ENCODE data around the gene STK17A. TPM values are rescaled to one million over a fixed set of nuclear protein-coding genes. Genes with fewer than 3 reads are reported as not detected.

STK17A gene
- total RNA-seq, 1 donor from 2014 or later, result 15.6 TPM

- Mint-ChIP-seq H3K4me3 (no peak overlapping the region), H3K36me3 (peaks cover 30% of the 10 kb centered on the region), H3K27me3 (ENCODE audit: insufficient read depth, low read depth) (peaks cover 5% of the 10 kb centered on the region), H3K9me3 (no peaks in the 10 kb centered on the region), H3K4me1 (peaks cover 7% of the 10 kb centered on the region), H3K27ac (no peak overlapping the region)
- no peaks in the 10 kb centered on the region for H3K27me3 ChIP-seq
- H3K79me2 ChIP-seq (ENCODE audit: low read depth), result no peaks in the 10 kb centered on the region
- H2AFZ ChIP-seq (replicated peaks), result no peak overlapping the region
- no peak for TF ChIP-seq CTCF (IDR thresholded peaks at IDR 0.05)
- TF ChIP-seq EZH2 (IDR thresholded peaks at IDR 0.05), result no peak
- no peak for TF ChIP-seq EZH2phosphoT487 (IDR thresholded peaks at IDR 0.05)
- H4K20me1 ChIP-seq (ENCODE audit: low read depth), result no peaks in the 10 kb centered on the region
- H3K27ac ChIP-seq, result no peak overlapping the region
- H3K36me3 ChIP-seq, result no peaks in the 10 kb centered on the region
- DNase-seq (ENCODE audit: low spot score), result no peak
- no peak overlapping the region for H3K4me3 ChIP-seq
- H3K4me2 ChIP-seq, result no peak overlapping the region
- H3K4me1 ChIP-seq, result peaks cover 19% of the 10 kb centered on the region
- peaks cover 3% of the 10 kb centered on the region for H3F3A ChIP-seq (ENCODE audit: low read depth)
- H3K9me3 ChIP-seq (ENCODE audit: low read depth), result no peaks in the 10 kb centered on the region
- H3K9ac ChIP-seq, result no peak overlapping the region
These were observed 34.1 kb downstream of the STK17A start for GRCh38 chr7:43616977-43617376.

- peak; percentile 61 for DNase-seq (ENCODE audit: low spot score)
- H4K20me1 ChIP-seq (ENCODE audit: low read depth), result no peaks in the 10 kb centered on the region
These were observed 35.2 kb downstream of the STK17A start for GRCh38 chr7:43618073-43618472.

GRCh38 chr7:43619213-43620012 lies 36.5 kb downstream of the STK17A start:
- no peak overlapping the region for H3K27ac Mint-ChIP-seq
- no peaks in the 10 kb centered on the region for H3K9me3 Mint-ChIP-seq
- Histone ChIP-seq H3K79me2 (ENCODE audit: low read depth) (no peaks in the 10 kb centered on the region), H3K36me3 (peaks cover 6% of the 10 kb centered on the region), H2AFZ (replicated peaks) (no peak overlapping the region), H3K27ac (no peak overlapping the region), H3K4me3 (no peak overlapping the region), H3K9me3 (ENCODE audit: low read depth) (no peaks in the 10 kb centered on the region), H3K4me2 (peak overlapping the region; percentile 27), H4K20me1 (ENCODE audit: low read depth) (no peaks in the 10 kb centered on the region), H3K27me3 (no peaks in the 10 kb centered on the region), H3K9ac (no peak overlapping the region), H3F3A (ENCODE audit: low read depth) (peaks cover 3% of the 10 kb centered on the region), H3K4me1 (peaks cover 19% of the 10 kb centered on the region)
- H3K27me3 Mint-ChIP-seq (ENCODE audit: insufficient read depth, low read depth), result peaks cover 2% of the 10 kb centered on the region
- TF ChIP-seq EZH2 (IDR thresholded peaks at IDR 0.05) (no peak), CTCF (IDR thresholded peaks at IDR 0.05) (no peak), EZH2phosphoT487 (IDR thresholded peaks at IDR 0.05) (no peak)
- peaks cover 30% of the 10 kb centered on the region for H3K36me3 Mint-ChIP-seq
- no peak overlapping the region for H3K4me3 Mint-ChIP-seq
- H3K4me1 Mint-ChIP-seq, result no peaks in the 10 kb centered on the region
- DNase-seq (ENCODE audit: low spot score), result no peak

More at GRCh38 chr7:43618073-43618472, 35.2 kb downstream of the STK17A start:
- H3K79me2 ChIP-seq (ENCODE audit: low read depth), result no peaks in the 10 kb centered on the region
- H3K36me3 Mint-ChIP-seq, result peaks cover 30% of the 10 kb centered on the region
- H3K9me3 ChIP-seq (ENCODE audit: low read depth), result no peaks in the 10 kb centered on the region
- no peak overlapping the region for H3K4me3 Mint-ChIP-seq
- no peak overlapping the region for H3K27ac Mint-ChIP-seq
- H3K27ac ChIP-seq, result peak overlapping the region; percentile 59
- peaks cover 19% of the 10 kb centered on the region for H3K4me1 ChIP-seq
- H3K4me3 ChIP-seq, result no peak overlapping the region
- peak overlapping the region; percentile 27 for H3K4me2 ChIP-seq
- H3K9ac ChIP-seq, result no peak overlapping the region
- peaks cover 3% of the 10 kb centered on the region for H3F3A ChIP-seq (ENCODE audit: low read depth)
- TF ChIP-seq EZH2phosphoT487 (IDR thresholded peaks at IDR 0.05) (no peak), EZH2 (IDR thresholded peaks at IDR 0.05) (no peak), CTCF (IDR thresholded peaks at IDR 0.05) (no peak)
- H3K27me3 Mint-ChIP-seq (ENCODE audit: insufficient read depth, low read depth), result peaks cover 2% of the 10 kb centered on the region
- no peaks in the 10 kb centered on the region for H3K36me3 ChIP-seq
- no peaks in the 10 kb centered on the region for H3K27me3 ChIP-seq
- H2AFZ ChIP-seq (replicated peaks), result no peak overlapping the region
- no peaks in the 10 kb centered on the region for H3K9me3 Mint-ChIP-seq
- H3K4me1 Mint-ChIP-seq, result no peaks in the 10 kb centered on the region
